Chondrocyte (in vitro differentiated cells): ENCODE results near the gene RAB11FIP3. TPM values are rescaled to one million over a fixed set of nuclear protein-coding genes. Genes with fewer than 3 reads are reported as not detected.

Experiments used
- DNase-seq: peaks from one replicate; pipeline ENCODE4 v3.0.0; 2021; ENCODE audit warnings: mixed read lengths, low spot score
- H3K27ac Mint-ChIP-seq: one replicate; pipeline ENCODE4 v1.8.0; 2021; ENCODE audit warnings: mild to moderate bottlenecking, moderate library complexity, mixed read lengths; ENCODE audit not compliant: unreplicated experiment
- H3K27me3 Mint-ChIP-seq: 2 replicates; pipeline ENCODE4 v1.8.0; 2021; ENCODE audit warnings: low read depth, mixed read lengths
- H3K36me3 Mint-ChIP-seq: 2 replicates; pipeline ENCODE4 v1.8.0; 2021; ENCODE audit warnings: low read depth, mixed read lengths
- H3K4me1 Mint-ChIP-seq: 2 replicates; pipeline ENCODE4 v1.8.0; 2021; ENCODE audit warnings: low read depth, mild to moderate bottlenecking, mixed read lengths
- H3K4me3 Mint-ChIP-seq: one replicate; pipeline ENCODE4 v1.8.0; 2021; ENCODE audit warnings: mild to moderate bottlenecking, moderate library complexity, mixed read lengths; ENCODE audit not compliant: unreplicated experiment
- H3K9me3 Mint-ChIP-seq: 2 replicates; pipeline ENCODE4 v1.8.0; 2021; ENCODE audit warnings: low read depth, mixed read lengths
- total RNA-seq: library from RNA; stranded (reverse); gene quantifications from 3 replicates; pipeline ENCODE4 v1.2.1, GENCODE V29; 2021
- TF ChIP-seq, protein P1 (sequence below): fragments of 200-600 bp; sonication (generic); IDR thresholded peaks from 2 replicates; pipeline ENCODE4 v1.5.0; 2021; ENCODE audit warnings: antibody characterized with exemption, mild to moderate bottlenecking, moderate library complexity

RAB11FIP3 gene
- total RNA-seq, 1 donor from 2014 or later: 45.1 TPM

DNA sequence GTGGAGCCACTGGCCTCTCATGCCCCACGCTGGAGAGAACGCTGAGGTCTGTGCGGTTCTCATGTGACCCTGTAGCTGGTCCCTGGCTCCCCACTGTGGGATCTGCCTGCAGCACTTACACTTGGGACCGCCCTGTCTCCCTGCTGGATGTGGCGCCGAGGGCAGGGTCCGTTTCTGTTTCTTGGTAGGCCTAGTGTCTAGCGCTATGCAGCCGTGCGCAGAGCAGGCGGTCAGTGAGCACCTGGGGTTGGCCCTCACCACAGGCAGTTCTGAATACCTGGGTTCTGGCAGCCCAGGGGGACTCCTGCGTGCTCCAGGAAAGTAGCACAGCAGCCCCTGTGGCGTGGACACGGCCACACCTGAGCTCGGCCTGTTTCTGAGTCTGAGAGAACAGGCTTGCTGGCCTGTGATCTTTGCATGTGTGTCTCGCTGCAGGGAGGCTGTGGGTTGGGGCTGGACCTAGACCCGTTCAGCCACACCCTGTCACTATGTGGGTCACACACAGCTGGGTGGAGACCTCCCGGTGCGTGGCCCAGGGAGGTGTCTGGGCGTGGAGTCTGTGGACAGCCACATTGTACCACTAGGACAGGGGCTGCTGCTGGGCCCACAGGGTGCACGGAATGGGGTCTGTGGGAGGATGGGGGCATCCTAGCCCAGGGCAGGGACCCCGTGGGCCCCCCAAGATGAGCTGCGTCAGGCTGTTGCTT is 104.8 kb downstream of the RAB11FIP3 start:
- Mint-ChIP-seq H3K27ac (peak overlapping the region; percentile 45), H3K27me3 (no peaks in the 10 kb centered on the region), H3K9me3 (no peaks in the 10 kb centered on the region), H3K4me1 (peaks cover 44% of the 10 kb centered on the region), H3K4me3 (no peak overlapping the region), H3K36me3 (peaks cover 2% of the 10 kb centered on the region)
- DNase-seq: no peak
- TF ChIP-seq, protein P1, sequence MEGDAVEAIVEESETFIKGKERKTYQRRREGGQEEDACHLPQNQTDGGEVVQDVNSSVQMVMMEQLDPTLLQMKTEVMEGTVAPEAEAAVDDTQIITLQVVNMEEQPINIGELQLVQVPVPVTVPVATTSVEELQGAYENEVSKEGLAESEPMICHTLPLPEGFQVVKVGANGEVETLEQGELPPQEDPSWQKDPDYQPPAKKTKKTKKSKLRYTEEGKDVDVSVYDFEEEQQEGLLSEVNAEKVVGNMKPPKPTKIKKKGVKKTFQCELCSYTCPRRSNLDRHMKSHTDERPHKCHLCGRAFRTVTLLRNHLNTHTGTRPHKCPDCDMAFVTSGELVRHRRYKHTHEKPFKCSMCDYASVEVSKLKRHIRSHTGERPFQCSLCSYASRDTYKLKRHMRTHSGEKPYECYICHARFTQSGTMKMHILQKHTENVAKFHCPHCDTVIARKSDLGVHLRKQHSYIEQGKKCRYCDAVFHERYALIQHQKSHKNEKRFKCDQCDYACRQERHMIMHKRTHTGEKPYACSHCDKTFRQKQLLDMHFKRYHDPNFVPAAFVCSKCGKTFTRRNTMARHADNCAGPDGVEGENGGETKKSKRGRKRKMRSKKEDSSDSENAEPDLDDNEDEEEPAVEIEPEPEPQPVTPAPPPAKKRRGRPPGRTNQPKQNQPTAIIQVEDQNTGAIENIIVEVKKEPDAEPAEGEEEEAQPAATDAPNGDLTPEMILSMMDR: no peak

DNA sequence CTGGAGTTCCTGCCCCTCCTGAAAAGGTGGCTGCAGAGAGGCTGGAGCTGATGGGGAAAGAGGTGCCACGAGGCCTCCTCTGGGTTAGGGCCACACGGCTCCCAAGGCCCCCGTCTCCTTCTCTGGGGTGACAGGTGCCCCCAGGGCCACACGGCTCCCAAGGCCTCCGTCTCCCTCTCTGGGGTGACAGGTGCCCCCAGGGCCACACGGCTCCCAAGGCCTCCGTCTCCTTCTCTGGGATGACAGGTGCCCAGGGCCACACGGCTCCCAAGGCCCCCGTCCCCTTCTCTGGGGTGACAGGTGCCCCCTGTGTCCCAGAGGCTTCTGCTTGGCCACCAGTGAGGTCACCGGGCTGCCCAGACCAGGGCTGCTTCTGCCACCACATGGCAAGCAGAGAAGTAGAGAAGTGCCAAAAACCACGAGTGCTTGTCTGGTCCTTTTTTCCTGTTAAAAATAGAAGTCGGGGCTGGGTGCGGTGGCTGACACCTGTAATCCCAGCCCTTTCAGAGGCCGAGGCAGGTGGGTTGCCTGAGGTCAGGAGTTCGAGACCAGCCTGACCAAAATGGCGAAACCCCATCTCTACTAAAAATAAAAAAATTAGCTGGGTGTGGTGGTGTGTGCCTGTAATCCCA is 106.2 kb downstream of the RAB11FIP3 start:
- Mint-ChIP-seq H3K27me3 (no peaks in the 10 kb centered on the region), H3K36me3 (no peaks in the 10 kb centered on the region), H3K4me3 (no peak overlapping the region), H3K9me3 (no peaks in the 10 kb centered on the region), H3K27ac (no peak overlapping the region), H3K4me1 (peaks cover 35% of the 10 kb centered on the region)
- TF ChIP-seq, protein P1: no peak
- DNase-seq: no peak

DNA sequence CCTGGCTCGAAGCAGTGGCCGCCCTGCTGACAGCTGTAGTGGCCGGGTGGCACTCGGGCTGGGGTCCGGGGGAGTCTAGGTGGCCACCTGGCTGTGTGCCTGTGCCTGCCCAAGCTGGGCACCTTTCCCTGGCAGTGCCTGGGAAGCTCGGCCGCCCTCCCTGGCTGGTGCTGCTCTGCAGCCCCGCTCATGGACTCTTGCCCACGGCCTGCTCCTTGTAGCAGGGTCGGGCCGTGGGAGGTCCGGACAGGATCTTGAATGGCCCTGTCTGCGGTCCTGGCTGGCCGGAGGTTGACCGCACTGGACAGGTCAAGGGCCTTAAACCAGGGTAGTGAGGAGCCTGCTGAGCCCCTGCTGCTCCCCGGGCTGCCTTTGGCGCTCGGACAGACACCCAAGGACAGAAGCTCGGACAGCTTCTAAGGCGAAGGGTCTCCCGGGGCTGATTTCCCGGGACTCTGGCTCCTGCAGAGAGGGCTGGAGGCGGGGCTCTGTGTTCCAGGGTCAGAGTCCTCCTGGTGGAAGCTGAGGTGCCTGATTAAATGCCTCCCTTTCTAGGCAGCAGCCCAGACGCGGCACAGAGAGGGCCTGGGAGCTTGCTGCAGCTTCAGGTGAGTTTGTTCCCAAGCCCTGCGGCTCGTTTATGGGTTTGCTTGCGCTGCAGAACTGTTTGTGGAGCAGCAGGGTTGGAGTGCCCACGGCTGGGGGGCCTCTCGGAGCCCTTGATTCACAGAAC is 108.1 kb downstream of the RAB11FIP3 start:
- TF ChIP-seq, protein P1: no peak
- H3K27ac Mint-ChIP-seq: peak overlapping the region; percentile 32
- peaks cover 32% of the 10 kb centered on the region for H3K4me1 Mint-ChIP-seq
- DNase-seq: no peak
- H3K9me3 Mint-ChIP-seq: no peaks in the 10 kb centered on the region
- no peaks in the 10 kb centered on the region for H3K36me3 Mint-ChIP-seq
- H3K27me3 Mint-ChIP-seq: no peaks in the 10 kb centered on the region
- H3K4me3 Mint-ChIP-seq: no peak overlapping the region

DNA sequence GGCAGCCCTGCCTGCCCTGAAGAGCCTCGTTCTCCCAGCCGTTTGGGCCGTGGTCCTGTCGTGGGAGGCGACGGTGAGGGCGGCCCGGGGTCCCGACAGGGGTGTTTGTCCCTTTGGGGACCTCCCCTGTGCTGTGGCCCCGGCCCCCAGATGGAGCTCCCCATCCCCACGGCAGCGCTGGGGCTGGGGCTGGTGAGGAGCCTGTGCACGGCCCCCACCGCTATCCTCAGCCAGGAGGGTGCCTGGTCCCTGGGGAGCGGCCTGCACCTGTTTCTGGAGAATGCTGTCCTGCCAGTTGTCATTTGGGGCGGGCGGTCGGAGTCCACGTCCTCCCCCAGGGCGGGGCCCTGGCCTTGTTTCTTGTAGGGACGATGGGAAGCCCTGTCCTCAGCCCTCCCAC is 108.7 kb downstream of the RAB11FIP3 start:
- TF ChIP-seq, protein P1: no peak

DNA sequence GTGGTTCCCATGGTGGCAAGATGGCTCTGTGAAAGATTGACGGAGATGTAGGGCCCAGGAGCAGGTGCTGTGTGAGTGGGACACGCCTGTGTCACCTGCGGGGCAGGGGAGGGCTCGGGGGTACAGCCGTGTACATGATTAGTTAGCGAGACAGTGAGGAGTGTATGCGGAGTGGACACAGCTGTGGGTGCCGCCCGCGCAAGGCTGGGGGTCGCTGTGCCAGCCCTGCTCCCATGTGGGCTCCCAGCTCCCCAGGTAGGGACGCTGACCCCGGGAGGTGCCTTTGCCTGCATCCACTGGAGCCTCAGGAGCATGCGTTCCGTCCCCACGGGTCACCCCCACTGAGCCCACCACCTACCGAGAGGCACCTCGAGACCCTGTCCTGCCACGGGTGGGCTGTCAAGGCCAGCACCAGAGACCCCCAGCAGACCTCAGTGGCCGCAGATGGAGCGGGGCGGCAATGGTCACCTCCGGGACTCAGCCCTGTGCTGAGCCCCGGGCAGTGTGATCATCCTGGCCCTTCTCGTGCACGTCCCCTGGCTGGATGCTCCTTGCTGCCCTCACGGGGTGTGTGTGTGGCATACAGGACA is 109.5 kb downstream of the RAB11FIP3 start:
- TF ChIP-seq, protein P1: no peak
- Mint-ChIP-seq H3K9me3 (no peaks in the 10 kb centered on the region), H3K36me3 (no peaks in the 10 kb centered on the region), H3K27me3 (no peaks in the 10 kb centered on the region), H3K4me3 (no peak overlapping the region), H3K4me1 (peaks cover 28% of the 10 kb centered on the region), H3K27ac (peak overlapping the region; percentile 91)
- DNase-seq: no peak

More for the DNA sequence above, 108.7 kb downstream of the RAB11FIP3 start:
- no peak for DNase-seq
- Mint-ChIP-seq H3K27me3 (no peaks in the 10 kb centered on the region), H3K27ac (no peak overlapping the region), H3K9me3 (no peaks in the 10 kb centered on the region), H3K4me3 (no peak overlapping the region), H3K4me1 (peaks cover 31% of the 10 kb centered on the region), H3K36me3 (no peaks in the 10 kb centered on the region)
